Endothelial cell of umbilical vein (primary cell): ENCODE measurements around the gene JAZF1. TPM values are rescaled to one million over a fixed set of nuclear protein-coding genes. Genes with fewer than 3 reads are reported as not detected.
A peak's percentile ranks its signal among the peaks of the same experiment; 100 is the strongest.

Source experiments
- BruUV-seq: library from RNA; stranded (reverse); fragments of 400-500 nt; replicated peaks from 2 replicates; lab custom pipeline; 2021; lab: Mats Ljungman, UMichigan
- CTCF ChIA-PET: fragments of 300-600, 350-600 bp; sonication (Branson Sonifier 250); formaldehyde crosslinking; loops from one replicate; lab custom pipeline; 2021; ENCODE audit warnings: antibody characterized with exemption, inconsistent platforms; lab: Charles Lee
- POLR2A ChIA-PET: fragments of 300-600, 350-600 bp; sonication (Branson Sonifier 250); formaldehyde crosslinking; loops from one replicate; lab custom pipeline; 2021; ENCODE audit warnings: antibody characterized with exemption, inconsistent platforms; lab: Charles Lee
- DNase-seq: peaks from one replicate; pipeline ENCODE4 v3.0.0-alpha.2; 2011; ENCODE audit warnings: low read depth, low spot score
- FAIRE-seq: peaks from 2 replicates; lab custom pipeline; 2011; peaks lifted over from hg19 to GRCh38; lab: Jason Lieb, UNC
- H2AFZ ChIP-seq: 2 replicates; pipeline ENCODE4 v1.6.0; 2012; ENCODE audit warnings: low read depth, low read length, control low read depth, inconsistent platforms
- H3K27ac ChIP-seq: 2 replicates; pipeline ENCODE4 v1.5.1; 2011; ENCODE audit warnings: low read depth, mild to moderate bottlenecking, control low read depth, low read length, moderate library complexity; ENCODE audit not compliant: insufficient read depth
- H3K27me3 ChIP-seq, 2 experiments: 2 replicates each; pipeline versions ENCODE4 v1.6.0 to v1.6.1; 2011; ENCODE audit warnings: low read length in 2 of 2, mixed read lengths in 1 of 2; ENCODE audit not compliant: control insufficient read depth in 2 of 2, insufficient read depth in 2 of 2
- H3K36me3 ChIP-seq, 2 experiments: 2 replicates in 1 of 2; 3 replicates in 1 of 2; pipeline ENCODE4 v1.5.1; 2011; ENCODE audit warnings: low read length in 2 of 2, mild to moderate bottlenecking in 1 of 2, moderate library complexity in 1 of 2; ENCODE audit not compliant: control insufficient read depth in 2 of 2, insufficient read depth in 2 of 2; ENCODE audit errors: extremely low read depth in 1 of 2
- H3K4me1 ChIP-seq: 3 replicates; pipeline ENCODE4 v1.5.1; 2011; ENCODE audit warnings: mild to moderate bottlenecking, low read length; ENCODE audit not compliant: control insufficient read depth, insufficient read depth; ENCODE audit errors: extremely low read depth
- H3K4me2 ChIP-seq: 2 replicates; pipeline ENCODE4 v1.6.1; 2011; ENCODE audit warnings: low read length, control low read depth, mixed read lengths; ENCODE audit not compliant: insufficient read depth
- H3K4me3 ChIP-seq, 3 experiments: fragments of 200-600 bp in 1 of 3; sonication (generic), shearing (Covaris generic) in 1 of 3; replicated peaks in 1 of 3; 2 replicates each; pipeline ENCODE4 v1.5.1; 2011 to 2016; ENCODE audit warnings: control low read depth in 3 of 3, low read length in 3 of 3, mild to moderate bottlenecking in 2 of 3, inconsistent platforms in 1 of 3, low read depth in 1 of 3, moderate library complexity in 1 of 3; ENCODE audit not compliant: insufficient read depth in 1 of 3
- H3K79me2 ChIP-seq: 2 replicates; pipeline ENCODE4 v1.6.0; 2012; ENCODE audit warnings: low read length, inconsistent platforms; ENCODE audit not compliant: control insufficient read depth, insufficient read depth
- H3K9ac ChIP-seq: replicated peaks from 2 replicates; pipeline ENCODE3; 2011; ENCODE audit warnings: low read length, control low read depth; ENCODE audit not compliant: insufficient read depth; ENCODE audit errors: extremely low read depth
- H3K9me1 ChIP-seq: replicated peaks from 3 replicates; pipeline ENCODE4 v1.6.0; 2011; ENCODE audit warnings: mild to moderate bottlenecking, low read length; ENCODE audit not compliant: control insufficient read depth, insufficient read depth; ENCODE audit errors: extremely low read depth
- H3K9me3 ChIP-seq: replicated peaks from 2 replicates; pipeline ENCODE4 v1.5.1; 2012; ENCODE audit warnings: low read length, inconsistent platforms; ENCODE audit not compliant: control insufficient read depth, insufficient read depth
- H4K20me1 ChIP-seq: replicated peaks from 2 replicates; pipeline ENCODE3; 2011; ENCODE audit warnings: mild to moderate bottlenecking, low read length; ENCODE audit not compliant: control insufficient read depth, insufficient read depth; ENCODE audit errors: extremely low read depth
- EZH2 ChIP-seq: IDR thresholded peaks from 2 replicates; pipeline ENCODE4 v1.6.1; 2012; ENCODE audit warnings: borderline replicate concordance, low read depth, mild to moderate bottlenecking, moderate library complexity, low read length, inconsistent platforms; ENCODE audit not compliant: severe bottlenecking
- FOS ChIP-seq: IDR thresholded peaks from 2 replicates; pipeline ENCODE4 v1.6.1; 2011; ENCODE audit warnings: mild to moderate bottlenecking, low read length, moderate library complexity, borderline replicate concordance; ENCODE audit not compliant: insufficient read depth
- GATA2 ChIP-seq: IDR thresholded peaks from 2 replicates; pipeline ENCODE4 v1.7.0; 2011; ENCODE audit warnings: low read depth, mild to moderate bottlenecking, moderate library complexity, mixed read lengths, low read length; ENCODE audit not compliant: insufficient read length, insufficient read depth
- JUN ChIP-seq: IDR thresholded peaks from 2 replicates; pipeline ENCODE4 v1.6.1; 2011; ENCODE audit warnings: borderline replicate concordance, low read depth; ENCODE audit not compliant: insufficient read length, insufficient read depth
- MYC ChIP-seq: IDR thresholded peaks from one replicate; pipeline ENCODE4 v1.6.1; 2011; ENCODE audit warnings: mild to moderate bottlenecking, low read depth, low read length
- POLR2A ChIP-seq: IDR thresholded peaks from 2 replicates; pipeline ENCODE4 v1.6.1; 2012; ENCODE audit warnings: low read depth, mild to moderate bottlenecking, control low read depth, low read length
- POLR2AphosphoS5 ChIP-seq: IDR thresholded peaks from 2 replicates; pipeline ENCODE4 v1.6.1; 2012; ENCODE audit warnings: low read depth, mild to moderate bottlenecking, control low read depth, low read length, moderate library complexity; ENCODE audit not compliant: insufficient read depth
- dilution Hi-C: fragments of 300-500 bp; cut with MboI; formaldehyde crosslinking; loops from one replicate; pipeline ENCODE4 v1.15.0; 2019; ENCODE audit warnings: low sequenced_read_pairs; ENCODE audit not compliant: extremely low pct_ligation_motif_present
- intact Hi-C: fragments of 100-400 bp; cut with micrococcal nuclease; formaldehyde crosslinking; loops from one replicate; pipeline ENCODE4 v1.10.0; 2022
- polyA plus RNA-seq, 4 experiments: library from polyadenylated mRNA; depleted of rRNA in 3 of 4; stranded (reverse) in 3 of 4; unstranded in 1 of 4; fragments of >200 nt; gene quantifications; 2 replicates each; pipeline versions ENCODE4 v1.2.1 to v1.2.3, GENCODE V29; 2011 to 2012; ENCODE audit warnings: missing spikeins in 1 of 4
- total RNA-seq: library from RNA; stranded (reverse); gene quantifications from 2 replicates; pipeline ENCODE4 v1.2.3, GENCODE V29; 2021
- TF ChIP-seq, protein P1 (sequence below), 2 donors: IDR thresholded peaks; 1 replicate in 1 of 2; 2 replicates in 1 of 2; pipeline ENCODE4 v1.5.1; 2011; ENCODE audit warnings: low read length in 2 of 2, mild to moderate bottlenecking in 2 of 2, moderate library complexity in 2 of 2, control low read depth in 1 of 2, inconsistent platforms in 1 of 2, low read depth in 1 of 2; ENCODE audit not compliant: insufficient read depth in 1 of 2; ENCODE audit errors: extremely low read depth in 1 of 2
- TF ChIP-seq, protein P2 (sequence below): IDR thresholded peaks from 2 replicates; pipeline ENCODE4 v1.6.1; 2011; ENCODE audit not compliant: insufficient read depth, insufficient read length

The JAZF1 gene
- total and polyA plus RNA-seq, 2 donors (not counting 3 experiments of a cell fraction or from before 2014, with no cell fraction given): 2.5 to 16.9 TPM

DNA sequence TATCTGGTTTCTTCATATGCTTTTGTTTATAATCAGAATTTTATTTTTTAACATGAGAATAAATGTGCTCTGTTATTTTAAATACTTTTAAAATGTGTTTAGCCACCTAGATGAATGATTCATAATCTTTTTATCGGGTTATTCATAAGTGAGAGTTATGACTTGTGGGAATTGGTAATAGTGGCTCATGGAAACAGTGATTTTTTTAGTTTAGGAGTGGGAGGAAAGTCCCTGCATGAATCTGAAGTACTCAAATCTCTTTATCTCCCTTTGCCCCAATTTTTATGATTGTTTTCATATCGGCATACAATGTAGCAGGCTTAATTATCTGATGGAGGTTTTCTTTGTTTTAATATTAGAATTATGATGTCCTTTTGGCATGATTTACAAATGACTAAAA lies 397.7 kb downstream of the JAZF1 start:
- intact Hi-C loops (no loop called here), dilution Hi-C loops (no loop called here)
- no TSS peak for BruUV-seq
- Histone ChIP-seq H3K9me1 (no peaks in the 10 kb centered on the region), H3K36me3 (peaks cover 4 to 7% of the 10 kb centered on the region in 2 experiments), H2AFZ (no peak overlapping the region), H3K9ac (peak overlapping the region; percentile 9), H3K79me2 (peaks cover 3% of the 10 kb centered on the region), H3K4me2 (no peak overlapping the region), H3K27ac (no peak overlapping the region), H3K9me3 (no peaks in the 10 kb centered on the region), H3K27me3 (no peaks in the 10 kb centered on the region), H4K20me1 (no peaks in the 10 kb centered on the region), H3K4me3 (no peak overlapping the region), H3K4me1 (peaks cover 11% of the 10 kb centered on the region)
- TF ChIP-seq, protein P1, sequence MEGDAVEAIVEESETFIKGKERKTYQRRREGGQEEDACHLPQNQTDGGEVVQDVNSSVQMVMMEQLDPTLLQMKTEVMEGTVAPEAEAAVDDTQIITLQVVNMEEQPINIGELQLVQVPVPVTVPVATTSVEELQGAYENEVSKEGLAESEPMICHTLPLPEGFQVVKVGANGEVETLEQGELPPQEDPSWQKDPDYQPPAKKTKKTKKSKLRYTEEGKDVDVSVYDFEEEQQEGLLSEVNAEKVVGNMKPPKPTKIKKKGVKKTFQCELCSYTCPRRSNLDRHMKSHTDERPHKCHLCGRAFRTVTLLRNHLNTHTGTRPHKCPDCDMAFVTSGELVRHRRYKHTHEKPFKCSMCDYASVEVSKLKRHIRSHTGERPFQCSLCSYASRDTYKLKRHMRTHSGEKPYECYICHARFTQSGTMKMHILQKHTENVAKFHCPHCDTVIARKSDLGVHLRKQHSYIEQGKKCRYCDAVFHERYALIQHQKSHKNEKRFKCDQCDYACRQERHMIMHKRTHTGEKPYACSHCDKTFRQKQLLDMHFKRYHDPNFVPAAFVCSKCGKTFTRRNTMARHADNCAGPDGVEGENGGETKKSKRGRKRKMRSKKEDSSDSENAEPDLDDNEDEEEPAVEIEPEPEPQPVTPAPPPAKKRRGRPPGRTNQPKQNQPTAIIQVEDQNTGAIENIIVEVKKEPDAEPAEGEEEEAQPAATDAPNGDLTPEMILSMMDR (IDR thresholded peaks at IDR 0.05; ENCODE audit: extremely low read depth in 1 of 2, insufficient read depth in 1 of 2, low read depth in 1 of 2, low read length in 2 of 2): no peak
- peak; percentile 11 for TF ChIP-seq FOS
- POLR2A ChIA-PET: no interaction called here
- FAIRE-seq (no peak), DNase-seq (peak; percentile 60)
- CTCF ChIA-PET: interaction anchor here (1.1 to 2.1 kb wide), 6 partner anchors 9 to 587 kb away, joined by 3 to 14 read pairs (median 8); no protein-coding TSS in a partner anchor

DNA sequence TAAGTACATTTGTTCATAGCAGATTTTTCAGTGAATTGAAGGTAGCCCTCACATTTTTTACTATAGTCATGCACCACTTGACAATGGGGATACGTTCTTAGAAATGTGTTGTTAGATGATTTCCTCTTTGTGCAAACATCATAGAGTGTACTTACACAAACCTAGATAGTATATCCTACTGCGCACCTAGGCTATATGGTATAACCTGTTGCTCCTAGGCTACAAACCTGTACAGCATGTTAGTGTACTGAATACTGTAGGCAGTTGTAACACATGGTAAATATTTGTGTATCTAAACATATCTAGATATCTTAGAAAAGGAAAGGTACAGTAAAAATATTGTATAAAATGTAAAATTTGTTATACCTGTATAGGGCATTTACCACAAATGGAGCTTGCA lies 399.4 kb downstream of the JAZF1 start:
- Histone ChIP-seq H3K9me1 (no peaks in the 10 kb centered on the region), H3K27me3 (no peaks in the 10 kb centered on the region), H3K4me2 (no peak overlapping the region), H3K9ac (no peak overlapping the region), H3K27ac (no peak overlapping the region), H3K79me2 (peaks cover 3% of the 10 kb centered on the region), H3K4me1 (peaks cover 11% of the 10 kb centered on the region), H3K36me3 (peaks cover 3 to 4% of the 10 kb centered on the region in 2 experiments), H3K4me3 (no peak overlapping the region), H4K20me1 (no peaks in the 10 kb centered on the region), H2AFZ (no peak overlapping the region), H3K9me3 (no peaks in the 10 kb centered on the region)
- ChIA-PET CTCF (no interaction called here), POLR2A (no interaction called here)
- FAIRE-seq (no peak), DNase-seq (no peak)
- no TSS peak for BruUV-seq
- dilution Hi-C loops: no loop called here
- TF ChIP-seq MYC: no peak
- no peak for TF ChIP-seq GATA2
- no peak for TF ChIP-seq POLR2A
- no peak for TF ChIP-seq JUN
- TF ChIP-seq, protein P1 (IDR thresholded peaks at IDR 0.05; ENCODE audit: extremely low read depth in 1 of 2, insufficient read depth in 1 of 2, low read depth in 1 of 2, low read length in 2 of 2): no peak
- TF ChIP-seq EZH2: no peak
- TF ChIP-seq POLR2AphosphoS5: no peak
- TF ChIP-seq, protein P2, sequence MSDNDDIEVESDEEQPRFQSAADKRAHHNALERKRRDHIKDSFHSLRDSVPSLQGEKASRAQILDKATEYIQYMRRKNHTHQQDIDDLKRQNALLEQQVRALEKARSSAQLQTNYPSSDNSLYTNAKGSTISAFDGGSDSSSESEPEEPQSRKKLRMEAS: no peak
- no peak for TF ChIP-seq FOS
- intact Hi-C loops: no loop called here
